Mesenchymal stem cell (in vitro differentiated cells and primary cell): ENCODE results near the gene EXOC5.

Experiments
- DNase-seq: peaks from one replicate; pipeline ENCODE4 v3.0.0-alpha.2; 2013
- H2AFZ ChIP-seq: one replicate; pipeline ENCODE4 v1.6.1; 2013; ENCODE audit warnings: low read depth, mild to moderate bottlenecking, control low read depth, inconsistent platforms, low read length, moderate library complexity
- H2AK5ac ChIP-seq: 2 replicates; pipeline ENCODE4 v1.6.1; 2013; ENCODE audit warnings: low read length, moderate library complexity, mild to moderate bottlenecking, inconsistent platforms; ENCODE audit not compliant: severe bottlenecking
- H2BK120ac ChIP-seq: one replicate; pipeline ENCODE4 v1.6.1; 2013; ENCODE audit warnings: low read depth, mild to moderate bottlenecking, inconsistent platforms, low read length, moderate library complexity
- H2BK12ac ChIP-seq, 2 experiments: one replicate each; pipeline ENCODE4 v1.6.1; 2013; ENCODE audit warnings: inconsistent platforms in 2 of 2, low read length in 2 of 2, mild to moderate bottlenecking in 2 of 2, moderate library complexity in 2 of 2, control low read depth in 1 of 2
- H2BK15ac ChIP-seq: one replicate; pipeline ENCODE4 v1.6.1; 2013; ENCODE audit warnings: mild to moderate bottlenecking, low read depth, inconsistent platforms; ENCODE audit not compliant: poor library complexity, severe bottlenecking
- H2BK5ac ChIP-seq: 2 replicates; pipeline ENCODE4 v1.6.1; 2013; ENCODE audit warnings: low read depth, mild to moderate bottlenecking, low read length, control low read depth, inconsistent platforms; ENCODE audit not compliant: poor library complexity, severe bottlenecking
- H3K14ac ChIP-seq, 2 experiments: one replicate each; pipeline ENCODE4 v1.6.1; 2013; ENCODE audit warnings: inconsistent platforms in 2 of 2, low read length in 2 of 2, control low read depth in 1 of 2, mild to moderate bottlenecking in 1 of 2, moderate library complexity in 1 of 2
- H3K18ac ChIP-seq, 2 experiments: one replicate each; pipeline ENCODE4 v1.6.1; 2013; ENCODE audit warnings: inconsistent platforms in 2 of 2, low read length in 2 of 2, control low read depth in 1 of 2, low read depth in 1 of 2, mild to moderate bottlenecking in 1 of 2
- H3K23ac ChIP-seq, 2 experiments: one replicate each; pipeline ENCODE4 v1.6.1; 2013; ENCODE audit warnings: inconsistent platforms in 2 of 2, low read length in 2 of 2, mild to moderate bottlenecking in 2 of 2, moderate library complexity in 2 of 2, control low read depth in 1 of 2
- H3K27ac ChIP-seq: 2 replicates; pipeline ENCODE4 v1.5.1; 2013; ENCODE audit warnings: mild to moderate bottlenecking, moderate library complexity, low read length, control low read depth, inconsistent platforms; ENCODE audit not compliant: poor library complexity, severe bottlenecking
- H3K27me3 ChIP-seq, 2 experiments: 2 replicates each; pipeline versions ENCODE4 v1.6.1 to v1.7.0; 2013; ENCODE audit warnings: low read length in 2 of 2, mild to moderate bottlenecking in 2 of 2, moderate library complexity in 2 of 2, control low read depth in 1 of 2, inconsistent platforms in 1 of 2; ENCODE audit not compliant: control insufficient read depth in 1 of 2, insufficient read depth in 1 of 2
- H3K36me3 ChIP-seq, 2 experiments: 2 replicates each; pipeline versions ENCODE4 v1.6.1 to v1.7.0; 2013; ENCODE audit warnings: low read length in 2 of 2, control low read depth in 1 of 2, inconsistent platforms in 1 of 2, low read depth in 1 of 2, mild to moderate bottlenecking in 1 of 2; ENCODE audit not compliant: insufficient read depth in 2 of 2, control insufficient read depth in 1 of 2
- H3K4ac ChIP-seq, 2 experiments: one replicate each; pipeline ENCODE4 v1.6.1; 2013; ENCODE audit warnings: inconsistent platforms in 2 of 2, low read length in 2 of 2, mild to moderate bottlenecking in 2 of 2, moderate library complexity in 2 of 2, control low read depth in 1 of 2, low read depth in 1 of 2
- H3K4me1 ChIP-seq: 2 replicates; pipeline ENCODE4 v1.6.1; 2013; ENCODE audit warnings: low read depth, low read length, control low read depth; ENCODE audit not compliant: control insufficient read depth, insufficient read depth
- H3K4me2 ChIP-seq: 2 replicates; pipeline ENCODE4 v1.6.1; 2013; ENCODE audit warnings: low read length, mild to moderate bottlenecking, inconsistent platforms; ENCODE audit not compliant: poor library complexity, severe bottlenecking
- H3K4me3 ChIP-seq, 2 experiments: 2 replicates each; pipeline versions ENCODE4 v1.5.1 to v1.7.0; 2013; ENCODE audit warnings: low read length in 2 of 2, mild to moderate bottlenecking in 2 of 2, control low read depth in 1 of 2, low read depth in 1 of 2; ENCODE audit not compliant: insufficient read depth in 1 of 2
- H3K79me1 ChIP-seq: replicated peaks from 2 replicates; pipeline ENCODE4 v1.6.1; 2013; ENCODE audit warnings: mild to moderate bottlenecking, control low read depth, low read length, inconsistent platforms; ENCODE audit not compliant: poor library complexity, severe bottlenecking
- H3K9ac ChIP-seq: 2 replicates; pipeline ENCODE4 v1.7.0; 2013; ENCODE audit warnings: mild to moderate bottlenecking, low read length, moderate library complexity
- H3K9me3 ChIP-seq: 2 replicates; pipeline ENCODE4 v1.7.0; 2013; ENCODE audit warnings: mild to moderate bottlenecking, low read length; ENCODE audit not compliant: control insufficient read depth
- H4K8ac ChIP-seq: one replicate; pipeline ENCODE4 v1.6.1; 2013; ENCODE audit warnings: inconsistent platforms, mild to moderate bottlenecking, low read length, moderate library complexity
- H4K91ac ChIP-seq: one replicate; pipeline ENCODE4 v1.6.1; 2013; ENCODE audit warnings: mild to moderate bottlenecking, low read length, inconsistent platforms
- WGBS: methylation state at CpG from one replicate; pipeline ENCODE4 v1.1.7; 2013; ENCODE audit warnings: mixed read lengths; 5-methylcytosine and 5-hydroxymethylcytosine counted together

EXOC5 gene

GRCh38 chr14:57161583-57162234, 107.0 kb downstream of the EXOC5 start:
- Histone ChIP-seq H4K91ac (no peak overlapping the region), H3K4me1 (no peaks in the 10 kb centered on the region), H3K18ac (no peak overlapping the region), H3K79me1 (no peaks in the 10 kb centered on the region), H3K9ac (no peak overlapping the region), H3K23ac (no peak overlapping the region), H4K8ac (no peak overlapping the region), H2BK5ac (no peak overlapping the region), H3K4me2 (no peak overlapping the region), H2BK15ac (no peak overlapping the region), H2AK5ac (no peak overlapping the region), H2BK12ac (no peak overlapping the region), H2BK120ac (no peak overlapping the region), H3K9me3 (no peaks in the 10 kb centered on the region), H3K14ac (no peak overlapping the region), H3K36me3 (no peaks in the 10 kb centered on the region), H3K27me3 (peaks cover 23 to 28% of the 10 kb centered on the region in 2 experiments), H3K4ac (no peak overlapping the region), H2AFZ (no peak overlapping the region), H3K4me3 (no peak overlapping the region), H3K27ac (no peak overlapping the region)
- 71% methylated on average over 6 of the region's 8 CpGs for WGBS
- no peak for DNase-seq

- 68% methylated on average over 6 of the region's 6 CpGs for WGBS
These were observed 108.4 kb downstream of the EXOC5 start for GRCh38 chr14:57160333-57160732.

DNA sequence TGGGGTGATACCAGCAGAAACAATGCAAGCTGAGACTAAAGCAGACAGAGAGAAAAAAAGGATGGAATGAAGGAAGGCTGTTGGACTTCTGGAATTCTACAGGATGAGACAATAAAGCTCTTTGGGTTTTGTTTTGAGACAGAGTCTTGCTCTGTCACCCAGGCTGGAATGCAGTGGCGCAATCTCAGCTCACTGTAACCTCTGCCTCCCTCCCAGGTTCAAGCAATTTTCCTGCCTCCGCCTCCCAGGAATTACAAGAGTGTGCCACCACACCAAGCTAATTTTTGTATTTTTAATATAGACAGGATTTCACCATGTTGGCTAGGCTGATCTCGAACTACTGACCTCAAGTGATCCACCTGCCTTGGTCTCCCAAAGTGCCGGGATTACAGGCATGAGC, 115.4 kb downstream of the EXOC5 start:
- Histone ChIP-seq H3K18ac (no peak overlapping the region), H2AK5ac (no peak overlapping the region), H3K4ac (no peak overlapping the region), H3K36me3 (no peaks in the 10 kb centered on the region), H2BK15ac (no peak overlapping the region), H3K4me2 (no peak overlapping the region), H3K4me1 (no peaks in the 10 kb centered on the region), H3K27me3 (peaks cover 13% of the 10 kb centered on the region in 2 experiments), H3K4me3 (no peak overlapping the region), H2BK5ac (no peak overlapping the region), H4K91ac (no peak overlapping the region), H3K23ac (no peak overlapping the region), H2AFZ (no peak overlapping the region), H3K79me1 (no peaks in the 10 kb centered on the region), H3K9ac (no peak overlapping the region), H3K27ac (no peak overlapping the region), H4K8ac (no peak overlapping the region), H3K9me3 (no peaks in the 10 kb centered on the region), H2BK12ac (no peak overlapping the region), H3K14ac (no peak overlapping the region), H2BK120ac (no peak overlapping the region)
- WGBS = 89% methylated on average over 3 of the region's 4 CpGs
- DNase-seq = no peak

More at GRCh38 chr14:57160333-57160732, 108.4 kb downstream of the EXOC5 start:
- no peak overlapping the region for H2BK12ac ChIP-seq
- no peak overlapping the region for H2AK5ac ChIP-seq
- no peak overlapping the region for H2BK120ac ChIP-seq
- no peak overlapping the region for H3K4me3 ChIP-seq
- no peaks in the 10 kb centered on the region for H3K36me3 ChIP-seq
- DNase-seq = no peak
- no peak overlapping the region for H3K4me2 ChIP-seq
- H2BK5ac ChIP-seq = no peak overlapping the region
- no peaks in the 10 kb centered on the region for H3K9me3 ChIP-seq
- no peaks in the 10 kb centered on the region for H3K79me1 ChIP-seq
- H3K14ac ChIP-seq = no peak overlapping the region
- no peak overlapping the region for H2AFZ ChIP-seq
- no peak overlapping the region for H3K9ac ChIP-seq
- no peak overlapping the region for H2BK15ac ChIP-seq
- H3K27me3 ChIP-seq = peaks cover 24 to 30% of the 10 kb centered on the region in 2 experiments
- no peak overlapping the region for H3K27ac ChIP-seq
- no peak overlapping the region for H3K4ac ChIP-seq
- H3K18ac ChIP-seq = no peak overlapping the region
- no peaks in the 10 kb centered on the region for H3K4me1 ChIP-seq
- no peak overlapping the region for H4K91ac ChIP-seq
- H3K23ac ChIP-seq = no peak overlapping the region
- H4K8ac ChIP-seq = no peak overlapping the region
